ENCODE data around the gene IGSF22. TPM values are rescaled to one million over a fixed set of nuclear protein-coding genes. Genes with fewer than 3 reads are reported as not detected.

IGSF22 gene
- total RNA-seq, 2 donors from 2014 or later: not detected

GRCh38 chr11:18733202-18733601, 7.2 kb upstream of the IGSF22 start:
- peaks cover 0 to 3% of the 10 kb centered on the region in 2 donors for H3K4me1 Mint-ChIP-seq (ENCODE audit: low read depth in 2 of 2)
- DNase-seq (ENCODE audit: low spot score) (no peak), ATAC-seq (no peak)
- H3K4me3 Mint-ChIP-seq: no peak overlapping the region
- H3K27ac Mint-ChIP-seq: no peak overlapping the region
- peaks cover 0 to 2% of the 10 kb centered on the region in 2 donors for H3K27me3 Mint-ChIP-seq
- no peaks in the 10 kb centered on the region for H3K36me3 Mint-ChIP-seq
- H3K9me3 Mint-ChIP-seq: no peaks in the 10 kb centered on the region

- Mint-ChIP-seq H3K27me3 (peaks cover 0 to 2% of the 10 kb centered on the region in 2 donors), H3K36me3 (no peaks in the 10 kb centered on the region), H3K9me3 (no peaks in the 10 kb centered on the region), H3K27ac (no peak overlapping the region), H3K4me3 (no peak overlapping the region), H3K4me1 (ENCODE audit: low read depth in 2 of 2) (peaks cover 3 to 7% of the 10 kb centered on the region in 2 donors)
- peak; percentile 61 for ATAC-seq
- DNase-seq (ENCODE audit: low spot score): peak; percentile 60
These were observed 6.2 kb upstream of the IGSF22 start for GRCh38 chr11:18731949-18732821.

GRCh38 chr11:18731441-18731840, 5.5 kb upstream of the IGSF22 start:
- H3K4me1 Mint-ChIP-seq (ENCODE audit: low read depth in 2 of 2): peaks cover 3 to 7% of the 10 kb centered on the region in 2 donors
- H3K36me3 Mint-ChIP-seq: no peaks in the 10 kb centered on the region
- H3K4me3 Mint-ChIP-seq: no peak overlapping the region
- no peak overlapping the region for H3K27ac Mint-ChIP-seq
- H3K9me3 Mint-ChIP-seq: no peaks in the 10 kb centered on the region
- ATAC-seq (no peak), DNase-seq (ENCODE audit: low spot score) (no peak)
- peaks cover 0 to 2% of the 10 kb centered on the region in 2 donors for H3K27me3 Mint-ChIP-seq

- DNase-seq (ENCODE audit: low spot score): no peak
- Mint-ChIP-seq H3K27ac (no peak overlapping the region), H3K4me1 (ENCODE audit: low read depth in 2 of 2) (peaks cover 3 to 7% of the 10 kb centered on the region in 2 donors), H3K4me3 (no peak overlapping the region), H3K27me3 (no peaks in the 10 kb centered on the region), H3K9me3 (no peaks in the 10 kb centered on the region), H3K36me3 (no peaks in the 10 kb centered on the region)
- no peak for ATAC-seq
These were observed 4.0 kb upstream of the IGSF22 start for GRCh38 chr11:18730020-18730419.

- Mint-ChIP-seq H3K36me3 (no peaks in the 10 kb centered on the region), H3K9me3 (no peaks in the 10 kb centered on the region), H3K27me3 (no peaks in the 10 kb centered on the region), H3K4me3 (no peak overlapping the region), H3K27ac (no peak overlapping the region), H3K4me1 (ENCODE audit: low read depth in 2 of 2) (peaks cover 3 to 7% of the 10 kb centered on the region in 2 donors)
- DNase-seq (ENCODE audit: low spot score) (no peak), ATAC-seq (no peak)
These were observed 3.4 kb upstream of the IGSF22 start for GRCh38 chr11:18729426-18729825.

- Mint-ChIP-seq H3K36me3 (no peaks in the 10 kb centered on the region), H3K27me3 (no peaks in the 10 kb centered on the region), H3K4me3 (no peak overlapping the region), H3K4me1 (ENCODE audit: low read depth in 2 of 2) (peaks cover 3 to 7% of the 10 kb centered on the region in 2 donors), H3K9me3 (no peaks in the 10 kb centered on the region), H3K27ac (no peak overlapping the region)
- DNase-seq (ENCODE audit: low spot score) (no peak), ATAC-seq (no peak)
These were observed 2.7 kb upstream of the IGSF22 start for GRCh38 chr11:18728658-18729057.

- DNase-seq (ENCODE audit: low spot score) (no peak), ATAC-seq (peak in 1 of 2 donors; percentile 67)
- Mint-ChIP-seq H3K4me1 (ENCODE audit: low read depth in 2 of 2) (peaks cover 3 to 7% of the 10 kb centered on the region in 2 donors), H3K27ac (no peak overlapping the region), H3K36me3 (no peaks in the 10 kb centered on the region), H3K4me3 (no peak overlapping the region), H3K9me3 (no peaks in the 10 kb centered on the region), H3K27me3 (no peaks in the 10 kb centered on the region)
These were observed 1.7 kb upstream of the IGSF22 start for GRCh38 chr11:18727479-18728236.

- peaks cover 5 to 19% of the 10 kb centered on the region in 2 donors for H3K4me1 Mint-ChIP-seq (ENCODE audit: low read depth in 2 of 2)
- H3K9me3 Mint-ChIP-seq: no peaks in the 10 kb centered on the region
- no peaks in the 10 kb centered on the region for H3K36me3 Mint-ChIP-seq
- no peak for ATAC-seq
- H3K27ac Mint-ChIP-seq: no peak overlapping the region
- no peak for DNase-seq (ENCODE audit: low spot score)
- H3K27me3 Mint-ChIP-seq: no peaks in the 10 kb centered on the region
- no peak overlapping the region for H3K4me3 Mint-ChIP-seq
These were observed 2.0 kb downstream of the IGSF22 start for GRCh38 chr11:18723991-18724390.

- ATAC-seq: no peak
- Mint-ChIP-seq H3K4me3 (peak overlapping the region; percentile 91), H3K27ac (no peak overlapping the region), H3K36me3 (no peaks in the 10 kb centered on the region), H3K4me1 (ENCODE audit: low read depth in 2 of 2) (peaks cover 5 to 12% of the 10 kb centered on the region in 2 donors), H3K9me3 (no peaks in the 10 kb centered on the region), H3K27me3 (peaks cover 3 to 10% of the 10 kb centered on the region in 2 donors)
- DNase-seq (ENCODE audit: low spot score): no peak
These were observed 3.7 kb downstream of the IGSF22 start for GRCh38 chr11:18722293-18722637.

GRCh38 chr11:18721561-18722292, 4.3 kb downstream of the IGSF22 start:
- H3K4me3 Mint-ChIP-seq: peak overlapping the region; percentile 91
- ATAC-seq (peak; percentile 60 to 67), DNase-seq (ENCODE audit: low spot score) (peak; percentile 63)
- H3K27me3 Mint-ChIP-seq: peaks cover 3 to 10% of the 10 kb centered on the region in 2 donors
- peak overlapping the region in 1 of 2 donors; percentile 73 for H3K27ac Mint-ChIP-seq
- H3K36me3 Mint-ChIP-seq: no peaks in the 10 kb centered on the region
- peaks cover 5 to 12% of the 10 kb centered on the region in 2 donors for H3K4me1 Mint-ChIP-seq (ENCODE audit: low read depth in 2 of 2)
- no peaks in the 10 kb centered on the region for H3K9me3 Mint-ChIP-seq

GRCh38 chr11:18720808-18721560, 5.0 kb downstream of the IGSF22 start:
- peaks cover 5 to 12% of the 10 kb centered on the region in 2 donors for H3K4me1 Mint-ChIP-seq (ENCODE audit: low read depth in 2 of 2)
- H3K36me3 Mint-ChIP-seq: no peaks in the 10 kb centered on the region
- DNase-seq (ENCODE audit: low spot score): peak; percentile 83
- peak overlapping the region in 1 of 2 donors; percentile 73 for H3K27ac Mint-ChIP-seq
- ATAC-seq: peak; percentile 93 to 96
- no peaks in the 10 kb centered on the region for H3K9me3 Mint-ChIP-seq
- H3K4me3 Mint-ChIP-seq: peak overlapping the region; percentile 91
- H3K27me3 Mint-ChIP-seq: peaks cover 3 to 10% of the 10 kb centered on the region in 2 donors

- no peaks in the 10 kb centered on the region for H3K9me3 Mint-ChIP-seq
- H3K36me3 Mint-ChIP-seq: no peaks in the 10 kb centered on the region
- H3K4me3 Mint-ChIP-seq: peak overlapping the region; percentile 91
- DNase-seq (ENCODE audit: low spot score) (no peak), ATAC-seq (no peak)
- peaks cover 3 to 10% of the 10 kb centered on the region in 2 donors for H3K27me3 Mint-ChIP-seq
- no peak overlapping the region for H3K27ac Mint-ChIP-seq
- peaks cover 5 to 12% of the 10 kb centered on the region in 2 donors for H3K4me1 Mint-ChIP-seq (ENCODE audit: low read depth in 2 of 2)
These were observed 5.7 kb downstream of the IGSF22 start for GRCh38 chr11:18720091-18720807.

Data from natural killer cell treated with Interleukin-12 subunit alpha and Interleukin-12 subunit beta and Interleukin-15 and Interleukin-18, amount 100 ng/mL, for 72 hours (primary cell).